ENCODE results near the gene ZNF423.
"Not testable (repeated sequence)": the region's sequence is repeated elsewhere in the genome, so short reads cannot be mapped to it uniquely, and the experiment has no call there.

The ZNF423 gene

DNA sequence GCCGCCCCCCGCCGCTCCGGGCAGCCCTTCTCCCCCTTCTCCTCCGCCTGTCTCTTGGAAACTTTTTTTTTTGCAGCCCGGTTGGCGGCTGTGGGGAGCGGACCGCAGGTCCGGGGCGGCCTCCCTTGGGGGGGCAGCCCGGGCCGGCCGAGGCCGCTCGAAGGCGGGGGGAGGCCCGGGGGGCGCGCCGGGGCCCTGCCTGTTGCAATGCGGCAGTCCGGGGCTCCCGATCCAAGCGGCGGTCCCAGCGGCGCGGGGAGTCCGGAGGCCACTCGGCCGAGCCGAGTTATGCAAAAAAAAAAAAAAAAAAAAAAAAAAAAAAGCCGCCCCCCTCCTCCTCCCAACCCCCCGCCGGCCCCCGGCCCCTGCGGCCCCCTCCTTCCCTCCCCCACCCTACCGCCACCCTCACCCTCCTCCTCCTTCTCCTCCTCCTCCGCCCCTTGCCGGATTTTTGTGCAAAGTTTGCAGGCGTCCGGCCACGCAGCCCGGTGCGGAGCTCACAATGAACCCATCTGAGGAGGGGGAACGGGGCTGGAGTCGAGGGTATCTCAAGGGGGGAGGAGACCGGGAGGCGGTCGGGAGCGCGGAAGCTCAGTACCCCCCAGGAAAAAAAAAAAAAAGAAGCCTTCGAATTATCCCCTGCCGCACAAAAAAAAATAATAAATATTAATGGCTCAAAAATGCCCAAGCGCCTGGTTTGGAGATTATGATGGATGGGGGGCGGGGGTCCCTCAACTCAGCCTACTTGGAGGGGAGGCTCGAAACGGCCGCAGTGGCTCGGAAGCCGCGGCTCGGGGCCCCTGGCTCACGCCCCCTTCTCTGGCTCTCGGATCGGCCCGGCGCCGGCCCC lies at the start of gene ZNF423:
TSS of gene ZNF423 (minus strand) at position 291 of the 850 bp plus-strand sequence. CDS start 338 bp downstream, outside the sequence.
- no peak for DNase-seq

DNA sequence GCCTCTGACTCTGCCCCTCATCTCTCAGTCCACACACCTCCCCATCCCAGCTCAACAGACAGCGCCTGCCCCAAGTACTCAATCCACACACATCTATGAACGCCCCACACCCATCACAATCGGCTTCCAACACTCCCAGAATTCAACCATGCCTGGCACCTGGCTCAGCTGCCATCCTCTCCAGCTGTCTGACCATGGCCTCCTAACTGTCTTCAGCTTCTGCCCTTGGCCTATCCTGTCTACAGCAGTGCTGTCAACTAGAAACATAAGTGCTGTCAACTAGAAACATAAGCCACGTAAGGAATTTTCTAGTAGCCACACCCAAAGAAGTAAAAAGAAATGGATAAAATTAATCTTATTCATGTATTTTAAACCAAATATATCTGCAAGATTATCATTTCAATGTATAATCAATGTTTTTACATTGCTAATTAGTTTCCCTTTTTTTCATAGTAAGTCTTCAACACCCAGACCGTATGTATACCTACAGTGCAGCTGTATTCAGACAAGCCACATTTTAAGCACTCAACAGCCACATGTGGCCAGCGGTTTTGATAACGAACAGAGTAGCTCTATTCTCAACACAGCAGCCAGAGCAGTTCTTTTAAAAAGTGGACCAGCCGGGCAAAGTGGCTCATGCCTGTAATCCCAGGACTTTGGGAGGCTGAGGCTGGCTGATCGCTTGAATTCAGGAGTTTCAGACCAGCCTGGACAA lies 48.6 kb upstream of the ZNF423 start:
- no peak for DNase-seq

DNA sequence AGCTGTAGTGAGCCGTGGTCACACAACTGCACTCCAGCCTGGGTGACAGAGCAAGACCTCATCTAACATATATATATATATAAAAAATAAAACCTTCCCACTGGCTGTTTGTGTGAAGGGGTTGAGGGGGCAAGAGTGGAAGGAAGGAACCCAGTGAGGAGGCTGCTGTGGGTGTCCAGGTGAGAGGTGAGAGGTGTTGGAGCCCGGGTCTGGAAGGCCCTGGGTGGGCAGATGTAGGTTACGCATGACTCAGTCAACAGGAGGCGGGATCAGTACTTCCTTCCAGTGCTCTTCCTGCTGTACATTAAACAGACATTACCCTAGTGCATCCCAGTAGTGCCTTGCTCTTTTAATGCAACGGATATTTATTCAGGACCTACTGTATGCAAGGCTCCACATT lies 47.0 kb upstream of the ZNF423 start:
- no peak for DNase-seq

DNA sequence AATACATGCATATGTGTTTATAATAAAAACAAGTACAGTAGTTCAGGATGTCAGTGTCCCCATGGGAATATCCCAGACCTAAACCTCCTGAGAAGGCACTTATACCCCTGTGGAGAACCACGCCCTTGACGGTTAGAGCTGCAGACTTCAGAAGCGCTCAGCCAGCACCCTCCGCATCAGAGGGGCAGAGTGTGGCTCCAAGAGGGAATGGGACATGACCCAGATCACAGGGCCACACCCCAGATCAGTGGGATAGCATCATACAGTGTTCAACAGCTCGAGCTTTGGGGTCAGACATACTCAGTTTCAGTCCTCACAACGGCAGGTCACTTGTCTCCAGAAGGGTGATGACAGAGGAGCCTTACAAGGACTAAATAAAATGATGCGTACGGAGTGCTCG lies 45.8 kb upstream of the ZNF423 start:
- DNase-seq = no peak

DNA sequence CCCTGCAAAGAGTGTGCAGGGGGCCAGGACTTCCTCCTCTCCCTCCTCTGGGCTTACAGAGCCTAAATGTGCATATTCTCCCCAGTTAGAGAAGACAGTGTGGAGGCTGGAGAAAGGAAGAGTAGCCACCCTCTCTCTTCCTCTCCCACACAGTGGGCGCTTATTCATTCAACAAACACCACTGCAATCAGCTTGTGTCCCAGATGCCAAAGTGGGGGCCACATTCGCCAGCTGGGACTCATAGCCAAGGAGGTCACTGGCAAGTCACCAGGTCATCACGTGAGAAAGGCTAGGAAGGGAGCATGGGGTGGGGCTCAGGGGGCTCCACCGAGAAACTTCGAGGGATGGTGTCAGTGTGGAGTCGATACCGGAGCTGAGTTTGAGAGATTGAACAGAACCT lies 45.0 kb upstream of the ZNF423 start:
- DNase-seq = no peak

DNA sequence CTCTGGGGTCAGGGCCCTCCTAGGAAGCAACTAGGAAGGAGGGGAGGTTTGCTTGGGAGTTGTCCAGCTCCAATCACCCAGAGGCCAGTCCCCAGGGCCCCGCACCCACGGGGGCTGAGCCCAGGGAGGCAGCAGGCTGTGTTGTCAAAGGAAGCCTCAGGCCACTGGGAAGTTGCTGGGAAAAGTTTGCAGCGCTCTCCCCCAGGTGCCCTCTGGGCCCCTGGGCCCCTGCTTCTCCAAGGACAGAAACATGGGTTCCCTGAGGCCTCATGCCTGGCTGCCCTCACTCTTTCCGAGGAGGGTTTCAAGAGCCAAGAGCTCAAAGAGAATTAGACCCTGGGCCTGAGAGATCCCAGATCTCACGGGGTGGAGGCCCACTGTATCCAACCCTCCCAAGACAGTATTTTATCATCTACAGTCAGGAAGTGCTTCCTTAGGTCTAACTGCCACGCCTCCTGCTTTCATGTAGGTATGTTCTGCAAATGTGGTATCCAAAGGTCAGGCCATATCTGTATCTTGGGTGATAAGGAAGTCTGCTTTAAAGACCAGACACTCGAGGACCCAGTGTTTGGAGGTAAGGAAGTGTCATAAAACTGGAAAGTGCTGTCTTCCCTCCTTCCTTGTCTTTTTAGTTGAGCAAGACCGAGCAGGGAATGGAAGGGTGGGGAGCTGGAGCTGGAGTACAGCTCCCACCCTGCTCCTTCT lies 44.2 kb upstream of the ZNF423 start:
- no peak for DNase-seq

DNA sequence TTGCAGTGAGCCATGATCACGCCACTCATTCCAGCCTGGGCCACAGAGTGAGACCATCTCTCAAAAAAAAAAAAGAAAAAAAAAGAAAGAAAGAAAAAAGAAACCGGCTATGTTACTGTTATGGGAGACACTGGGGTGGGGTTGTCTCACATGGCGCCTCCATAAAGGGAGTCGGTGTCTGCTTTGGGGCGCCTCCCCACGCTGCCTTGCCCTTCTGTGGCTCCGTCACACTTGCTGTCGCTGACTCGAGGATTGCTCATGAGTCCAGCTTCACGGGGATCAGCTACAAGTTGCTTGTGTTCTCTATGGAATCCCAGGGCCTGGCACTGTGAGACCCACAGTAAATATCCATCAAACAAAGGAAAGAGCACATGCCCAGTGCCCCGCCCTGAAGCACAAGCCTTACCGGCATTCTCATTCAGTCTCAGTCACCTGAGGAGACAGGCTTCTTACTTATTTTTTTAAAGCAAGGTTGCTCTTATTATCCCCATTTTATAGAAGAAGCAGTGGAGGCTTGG lies 40.6 kb upstream of the ZNF423 start:
- no peak for DNase-seq

DNA sequence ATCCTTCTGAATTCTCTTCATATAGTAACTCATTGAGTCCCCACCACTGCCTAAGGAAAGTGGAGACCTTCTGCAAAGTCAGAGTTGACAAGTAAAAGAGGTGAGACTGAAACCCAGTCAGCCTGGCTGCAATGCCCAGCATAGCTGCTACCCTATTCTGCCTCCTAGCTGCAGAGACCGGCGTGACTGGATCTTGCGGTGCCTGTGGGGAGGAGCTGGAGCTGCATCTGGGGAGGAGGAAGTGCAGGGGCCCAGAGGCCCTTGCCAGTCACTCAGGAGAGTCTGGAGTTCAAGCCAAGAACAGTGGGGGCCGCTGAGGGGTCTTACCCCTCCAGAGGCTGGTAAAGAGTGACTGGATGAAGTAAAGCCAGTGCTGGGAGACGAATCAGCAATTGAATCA lies 35.0 kb upstream of the ZNF423 start:
- no peak for DNase-seq

DNA sequence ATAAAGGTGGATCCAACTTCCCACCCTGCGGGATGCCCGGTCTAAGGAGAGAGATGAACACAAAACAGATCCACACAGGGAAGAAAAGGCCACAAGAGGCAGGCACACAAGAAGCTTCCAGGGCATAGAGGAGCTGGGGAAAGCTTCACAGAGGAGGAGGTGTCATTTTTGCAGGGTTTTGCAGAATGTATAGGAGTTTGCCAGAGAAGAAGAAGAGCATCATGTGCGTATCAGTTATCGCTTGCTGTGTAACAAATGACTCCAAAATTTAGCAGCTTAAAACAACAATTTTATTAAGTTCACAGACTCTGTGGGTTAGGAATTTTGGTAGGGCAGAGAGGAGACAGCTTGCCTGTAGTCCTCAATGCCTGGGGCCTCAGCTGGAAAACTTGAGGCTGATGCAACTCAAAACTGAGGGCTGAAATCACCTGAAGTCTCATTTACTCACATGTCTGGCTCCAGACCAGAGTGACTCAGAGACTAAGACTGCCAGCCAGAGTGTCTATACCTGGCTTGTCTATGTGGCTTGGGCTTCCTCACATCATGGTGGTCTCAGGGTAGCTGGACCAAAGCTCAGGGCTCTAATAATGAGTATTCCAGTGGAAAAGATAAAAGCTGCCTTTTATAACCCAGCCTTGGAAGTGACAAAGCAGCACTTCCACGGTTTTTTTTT lies 33.9 kb upstream of the ZNF423 start:
- no peak for DNase-seq

DNA sequence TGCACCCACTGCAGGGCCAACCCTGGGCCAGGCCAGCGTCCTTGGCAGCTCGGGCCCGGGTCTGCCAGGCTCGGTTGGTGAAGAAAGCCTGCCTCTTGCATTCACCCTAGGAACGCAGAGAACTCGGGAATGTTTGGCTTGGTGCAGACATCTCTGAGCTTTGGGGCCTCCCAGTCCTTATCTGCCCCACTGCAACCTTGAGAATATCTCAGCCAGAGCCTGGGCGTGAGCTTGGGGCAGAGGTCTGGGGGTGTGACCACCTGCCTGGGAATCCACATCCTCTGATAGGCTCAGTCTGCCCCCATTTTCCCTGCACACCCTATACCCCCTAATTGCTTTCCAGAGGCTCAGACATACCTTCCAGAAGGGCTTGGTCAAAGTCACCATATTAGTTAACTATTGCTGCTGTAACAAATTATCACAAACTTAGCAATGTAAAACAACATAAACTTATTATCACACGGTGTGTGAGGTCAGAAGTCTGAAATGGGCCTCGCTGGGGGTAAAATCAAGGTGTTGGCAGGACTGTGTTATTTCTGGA lies 30.7 kb upstream of the ZNF423 start:
- no peak for DNase-seq

DNA sequence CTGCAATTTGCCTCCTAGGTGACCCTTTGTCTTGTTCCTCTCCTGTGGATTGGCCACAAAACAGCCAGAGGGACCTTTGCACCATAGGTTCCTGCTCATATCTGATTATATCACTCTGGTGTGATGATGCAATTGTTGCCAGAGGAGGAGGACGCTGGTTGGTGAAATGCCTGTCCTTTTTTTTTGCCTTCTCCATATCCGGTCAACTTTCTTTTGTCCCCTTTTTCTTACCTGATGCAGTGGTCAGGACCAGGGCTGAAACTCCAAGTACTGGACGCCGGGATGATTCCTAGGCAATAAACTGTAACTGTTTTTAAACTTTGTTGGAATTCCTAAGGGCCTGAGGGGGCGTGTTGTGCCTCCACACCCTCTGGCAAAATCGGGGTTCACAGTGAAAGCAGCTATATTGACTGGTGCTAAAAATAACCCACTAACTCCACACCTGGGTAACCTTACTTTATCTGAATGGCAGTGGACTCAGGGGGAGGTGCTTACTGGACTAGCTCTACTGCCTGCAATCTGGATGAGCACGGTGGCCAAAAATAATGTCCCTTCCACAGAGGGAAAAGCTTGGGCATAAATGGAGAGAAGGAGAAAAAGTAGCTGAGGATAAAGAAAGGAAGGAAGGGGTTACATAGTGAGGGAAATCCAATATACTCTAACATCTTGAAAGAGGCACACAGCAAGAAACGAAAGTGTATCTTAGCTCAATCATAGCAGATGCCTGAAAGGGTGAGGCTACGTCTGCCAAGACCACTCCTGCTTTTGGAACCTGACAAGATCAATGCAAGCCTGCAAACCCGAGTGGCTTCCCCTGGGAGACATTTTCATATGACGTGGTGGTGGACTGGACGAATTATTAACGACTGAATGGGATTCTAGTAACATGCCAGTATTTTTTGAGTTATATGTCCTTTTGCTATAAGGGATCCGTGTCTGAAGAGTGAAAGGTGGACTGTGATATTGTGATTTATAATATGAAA lies 28.4 kb upstream of the ZNF423 start:
- no peak for DNase-seq

DNA sequence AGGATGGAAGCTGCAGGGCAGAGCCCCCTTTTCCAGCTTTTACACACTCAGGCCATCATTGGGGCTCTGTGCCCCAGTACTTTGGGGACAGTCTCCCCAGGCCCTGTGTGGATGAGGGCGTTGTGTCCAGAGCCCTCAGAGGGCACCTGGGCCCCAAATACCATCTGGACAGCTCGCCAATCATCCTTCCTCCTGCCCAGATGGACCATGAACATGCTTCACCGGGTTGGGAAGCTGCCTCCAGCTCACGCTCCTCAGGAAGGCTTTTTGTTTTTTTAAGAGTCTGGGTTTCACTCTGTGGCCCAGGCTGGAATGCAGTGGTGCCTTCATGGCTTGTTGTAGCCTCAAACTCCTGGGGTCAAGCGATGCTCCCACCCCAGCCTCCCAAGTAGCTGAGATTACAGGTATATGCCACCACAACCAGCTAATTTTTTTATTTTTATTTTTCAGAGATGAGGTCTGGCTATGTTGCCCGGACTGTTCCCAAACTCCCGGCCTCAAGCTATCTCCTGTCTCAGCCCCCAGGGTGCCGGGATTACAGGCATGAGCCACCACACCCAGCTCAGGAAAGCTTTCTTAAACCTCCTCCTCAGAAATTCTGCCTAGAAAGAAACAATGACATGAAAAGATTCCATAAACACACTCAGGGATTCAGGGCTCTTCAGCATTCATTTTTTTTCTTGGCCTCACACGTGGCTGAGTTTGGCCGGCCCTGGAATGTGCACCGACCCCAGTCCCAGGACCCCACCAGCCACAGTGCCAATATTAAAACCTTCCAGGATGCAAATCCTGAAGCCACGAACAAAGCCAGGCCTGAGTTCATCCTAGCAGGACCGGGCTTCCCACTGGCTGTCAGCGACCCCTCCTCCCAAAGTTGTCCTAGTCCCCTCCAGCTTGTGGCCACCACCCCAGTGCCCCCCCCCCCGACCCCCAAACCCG lies 27.4 kb upstream of the ZNF423 start:
- DNase-seq = no peak

DNA sequence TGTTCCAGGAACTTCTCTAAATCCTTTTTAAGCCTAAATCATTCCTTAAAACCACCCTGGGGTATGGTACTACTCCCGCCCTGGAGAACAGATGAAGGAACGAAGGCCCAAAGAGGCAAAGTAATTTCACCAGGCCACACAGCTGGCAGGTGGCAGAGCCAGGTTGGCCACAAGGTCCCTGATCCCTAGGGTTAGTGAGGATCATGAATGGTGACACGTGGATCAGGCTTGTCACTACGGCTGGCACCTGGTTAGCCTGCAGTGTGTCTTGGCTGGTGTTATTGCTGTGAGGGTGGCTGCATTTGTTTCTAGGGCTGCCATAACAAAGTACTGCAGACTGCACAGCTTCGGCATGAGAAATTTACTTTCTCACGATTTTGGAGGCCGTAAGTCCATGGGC lies 26.0 kb upstream of the ZNF423 start:
- DNase-seq = no peak

DNA sequence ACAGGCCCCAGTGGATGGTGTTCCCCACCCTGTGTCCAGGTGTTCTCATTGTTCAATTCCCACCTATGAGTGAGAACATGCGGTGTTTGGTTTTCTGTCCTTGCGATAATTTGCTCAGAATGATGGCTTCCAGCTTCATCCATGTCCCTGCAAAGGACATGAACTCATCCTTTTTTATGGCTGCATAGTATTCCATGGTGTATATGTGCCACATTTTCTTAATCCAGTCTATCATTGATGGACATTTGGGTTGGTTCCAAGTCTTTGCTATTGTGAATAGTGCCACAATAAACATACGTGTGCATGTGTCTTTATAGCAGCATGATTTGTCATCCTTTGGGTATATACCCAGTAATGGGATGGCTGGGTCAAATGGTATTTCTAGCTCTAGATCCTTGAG lies 22.6 kb upstream of the ZNF423 start:
- not testable (repeated sequence) for DNase-seq

DNA sequence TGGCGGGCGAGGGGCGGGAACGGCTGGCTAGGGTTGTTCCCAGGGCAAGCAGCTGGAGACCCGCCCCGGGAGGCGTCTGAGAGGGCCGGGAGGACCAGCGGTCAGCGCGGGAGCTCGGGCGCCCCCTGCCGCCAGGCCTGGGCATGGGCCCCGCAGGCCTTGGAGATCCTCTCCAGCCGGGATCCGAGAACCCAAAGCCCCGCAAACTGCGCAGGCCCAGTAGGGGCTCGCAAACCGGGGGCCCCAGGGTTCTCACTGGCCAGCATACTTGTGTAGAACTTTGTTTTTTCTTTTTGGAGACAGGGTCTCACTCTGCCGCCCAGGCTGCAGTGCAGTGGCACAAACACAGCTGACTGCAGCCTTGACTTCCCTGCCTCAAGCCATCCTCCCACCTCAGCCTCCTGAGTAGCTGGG lies 20.8 kb upstream of the ZNF423 start:
- DNase-seq = peak; percentile 7

DNA sequence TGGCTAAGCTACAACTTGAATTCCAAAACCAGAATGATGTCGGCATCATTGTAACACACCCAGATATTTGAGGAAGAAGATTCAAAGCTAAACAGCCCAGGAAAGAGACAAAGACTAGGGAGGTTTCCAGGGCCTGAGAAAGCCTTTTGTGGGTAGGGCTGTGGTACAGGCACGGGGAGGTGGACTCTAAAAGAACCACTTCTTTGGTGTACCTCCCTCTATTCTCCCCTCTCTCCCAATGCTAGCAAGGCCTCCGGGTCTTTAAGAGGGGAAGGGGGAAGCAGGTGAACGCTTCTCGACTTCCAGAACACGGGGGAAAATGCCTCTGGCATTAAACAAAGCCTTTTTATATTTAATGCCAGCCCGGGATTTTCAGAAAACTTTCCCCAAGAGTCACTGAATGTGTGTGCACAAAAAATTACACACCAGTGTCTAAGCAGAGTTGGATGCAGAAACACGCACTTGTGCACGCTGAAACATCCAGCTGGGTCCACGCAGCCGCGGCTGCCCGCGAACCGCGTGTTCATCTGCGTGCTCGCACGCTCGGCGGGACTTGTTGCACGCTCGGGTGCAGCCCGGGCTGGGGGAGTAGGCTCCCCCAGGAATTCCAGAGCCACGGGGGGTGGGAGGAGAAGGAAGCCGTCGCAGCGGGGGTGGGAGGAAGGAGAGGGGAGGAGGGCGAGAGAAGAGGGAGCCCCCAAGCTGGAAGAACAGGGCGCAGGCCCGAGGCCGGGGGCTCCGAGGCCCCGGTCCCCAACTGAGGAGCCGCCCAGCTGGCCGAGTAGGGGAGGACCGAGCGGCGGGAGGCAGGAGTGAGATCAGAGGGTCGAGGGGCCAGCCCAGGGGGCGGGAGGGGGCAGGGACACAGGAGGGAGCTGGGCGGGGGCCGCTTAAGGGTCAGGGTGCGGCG lies 20.1 kb upstream of the ZNF423 start:
- no peak for DNase-seq

DNA sequence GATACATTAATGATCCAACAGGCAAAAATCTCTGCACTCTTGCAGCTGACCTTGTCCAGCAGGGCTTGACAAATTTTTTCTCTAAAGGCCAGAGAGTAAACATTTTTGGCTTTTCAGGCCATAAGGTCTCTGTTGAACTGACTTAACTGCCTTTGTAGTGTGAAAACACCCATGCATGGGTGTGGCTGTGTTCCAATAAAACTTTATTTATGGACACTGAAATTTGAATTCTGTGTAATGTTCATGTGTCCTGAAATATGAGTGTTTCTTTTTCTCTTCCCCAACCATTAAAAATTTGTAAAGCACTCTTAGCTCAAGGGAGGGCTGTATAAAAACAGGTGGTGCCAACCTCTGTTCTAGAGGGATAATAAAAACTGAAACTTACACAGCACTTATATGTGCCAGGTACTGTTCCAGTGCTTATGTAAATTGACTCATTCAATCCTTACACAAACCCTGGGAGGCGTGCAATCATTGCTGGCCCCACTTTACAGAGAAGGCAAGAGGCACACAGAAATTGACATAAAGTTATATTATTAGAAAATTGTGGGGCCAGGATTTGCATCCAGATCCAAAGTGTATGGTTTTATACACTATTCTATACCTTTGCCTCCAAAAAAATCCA lies 18.8 kb upstream of the ZNF423 start:
- DNase-seq = no peak

DNA sequence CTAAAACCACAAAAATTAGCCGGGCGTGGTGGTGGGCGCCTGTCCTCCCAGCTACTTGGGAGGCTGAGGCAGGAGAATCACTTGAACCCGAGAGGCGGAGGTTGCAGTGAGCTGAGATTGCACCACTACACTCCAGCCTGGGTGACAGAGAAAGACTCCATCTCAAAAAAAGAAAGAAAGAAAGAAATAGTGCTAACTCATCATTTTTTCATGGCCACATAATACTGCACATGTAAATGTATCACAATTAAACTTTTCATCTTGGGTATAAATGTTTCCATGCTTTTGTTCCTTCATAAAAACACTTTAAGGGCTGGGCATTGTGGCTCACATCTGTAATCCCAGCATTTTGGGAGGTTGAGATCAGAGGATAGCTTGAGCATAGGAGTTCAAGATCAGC lies 15.9 kb upstream of the ZNF423 start:
- DNase-seq = not testable (repeated sequence)

DNA sequence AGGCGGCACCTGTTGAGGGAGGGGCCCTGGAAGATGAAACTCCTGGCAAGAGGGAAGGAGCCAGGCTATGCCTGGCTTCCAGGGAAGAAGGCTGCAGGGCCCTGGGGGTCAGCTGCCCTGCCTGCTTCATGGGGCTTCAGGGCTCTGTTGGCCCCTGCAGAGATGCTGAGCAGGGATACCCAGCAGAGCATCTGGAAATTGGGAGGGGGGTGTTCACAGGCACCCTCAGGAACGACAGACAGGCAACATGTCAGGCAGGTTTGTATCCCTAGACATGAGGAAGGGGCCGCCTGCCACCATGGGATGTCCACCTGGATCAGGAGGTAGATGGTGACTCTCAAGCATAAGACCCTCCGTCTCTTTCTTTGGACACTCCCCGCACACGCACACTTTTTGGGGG lies 13.8 kb upstream of the ZNF423 start:
- DNase-seq = no peak

Measured in NCI-H226 (cell line).